HEK293 (cell line): ENCODE measurements around the gene APOBEC2.
A peak's percentile ranks its signal among the peaks of the same experiment; 100 is the strongest.

ENCODE experiments used
- CTCF ChIA-PET: fragments of 350-600 bp; formaldehyde crosslinking; extraction: SDS; loops from one replicate; lab custom pipeline; 2021; ENCODE audit warnings: antibody characterized with exemption; lab: Yijun Ruan, JAX
- POLR2A ChIA-PET: fragments of 300-600 bp; formaldehyde crosslinking; extraction: SDS; loops from one replicate; lab custom pipeline; 2020; ENCODE audit warnings: antibody characterized with exemption, inconsistent platforms; lab: Yijun Ruan, JAX
- H3K27ac ChIP-seq: fragments of 200-500 bp; sonication (Bioruptor generic); 2 replicates; pipeline ENCODE4 v1.5.1; 2014; ENCODE audit warnings: low read depth, low read length, control low read depth, inconsistent platforms; ENCODE audit errors: extremely low read depth
- H3K36me3 ChIP-seq, 2 experiments: fragments of 200-500 bp in 1 of 2; sonication (Bioruptor generic) in 1 of 2; 1 replicate in 1 of 2; 2 replicates in 1 of 2; pipeline ENCODE4 v1.5.1; 2014 to 2017; ENCODE audit warnings: inconsistent platforms in 2 of 2, low read length in 2 of 2; ENCODE audit not compliant: control insufficient read depth in 2 of 2, insufficient read depth in 1 of 2
- H3K4me1 ChIP-seq: fragments of 200-500 bp; sonication (Bioruptor generic); 2 replicates; pipeline ENCODE4 v1.5.1; 2014; ENCODE audit warnings: mild to moderate bottlenecking, low read length, inconsistent platforms; ENCODE audit not compliant: control insufficient read depth, insufficient read depth
- H3K4me3 ChIP-seq: 2 replicates; pipeline ENCODE4 v1.5.1; 2011; ENCODE audit warnings: low read depth, mild to moderate bottlenecking, control low read depth, low read length, moderate library complexity
- H3K9me3 ChIP-seq: fragments of 200-500 bp; sonication (Bioruptor generic); 2 replicates; pipeline ENCODE4 v1.5.1; 2014; ENCODE audit warnings: low read depth, low read length, inconsistent platforms; ENCODE audit not compliant: control insufficient read depth, insufficient read depth
- ATF2 ChIP-seq: fragments of 450-650 bp; formaldehyde crosslinking; IDR thresholded peaks from 2 replicates; pipeline ENCODE4 v1.5.1; 2016; ENCODE audit warnings: missing biosample characterization, missing genetic modification characterization, low read depth
- GLIS2 ChIP-seq: fragments of 450-650 bp; formaldehyde crosslinking; IDR thresholded peaks from 2 replicates; pipeline ENCODE4 v1.5.1; 2016; ENCODE audit warnings: missing biosample characterization, missing genetic modification characterization
- KLF9 ChIP-seq: fragments of 450-650 bp; formaldehyde crosslinking; IDR thresholded peaks from 2 replicates; pipeline ENCODE4 v1.5.1; 2016; ENCODE audit warnings: missing biosample characterization, missing genetic modification characterization, low read depth
- SALL2 ChIP-seq: fragments of 450-650 bp; formaldehyde crosslinking; IDR thresholded peaks from 2 replicates; pipeline ENCODE4 v1.5.0; 2017; ENCODE audit warnings: missing biosample characterization, mild to moderate bottlenecking, missing genetic modification characterization, borderline replicate concordance
- YY2 ChIP-seq: fragments of 450-650 bp; formaldehyde crosslinking; IDR thresholded peaks from 2 replicates; pipeline ENCODE4 v1.5.1; 2016; ENCODE audit warnings: missing biosample characterization, missing genetic modification characterization
- ZBTB11 ChIP-seq: fragments of 450-650 bp; formaldehyde crosslinking; conservative IDR thresholded peaks from 2 replicates; pipeline ENCODE4 v1.5.1; 2016; ENCODE audit warnings: low read depth, missing biosample characterization, missing genetic modification characterization
- ZBTB49 ChIP-seq: fragments of 450-650 bp; formaldehyde crosslinking; IDR thresholded peaks from 2 replicates; pipeline ENCODE4 v1.5.1; 2016; ENCODE audit warnings: missing biosample characterization, missing genetic modification characterization, low read depth
- ZNF114 ChIP-seq: fragments of 450-650 bp; formaldehyde crosslinking; IDR thresholded peaks from 2 replicates; pipeline ENCODE4 v1.5.0; 2017; ENCODE audit warnings: missing biosample characterization, missing genetic modification characterization
- ZNF175 ChIP-seq: fragments of 450-650 bp; formaldehyde crosslinking; IDR thresholded peaks from 2 replicates; pipeline ENCODE4 v1.5.1; 2016; ENCODE audit warnings: missing biosample characterization, missing genetic modification characterization
- ZNF366 ChIP-seq: fragments of 450-650 bp; formaldehyde crosslinking; conservative IDR thresholded peaks from 2 replicates; pipeline ENCODE4 v1.5.1; 2016; ENCODE audit warnings: missing biosample characterization, missing genetic modification characterization
- ZNF37A ChIP-seq: fragments of 450-650 bp; IDR thresholded peaks from 2 replicates; pipeline ENCODE4 v1.5.1; 2018; ENCODE audit warnings: missing biosample characterization, missing genetic modification characterization
- ZNF398 ChIP-seq: fragments of 450-650 bp; formaldehyde crosslinking; IDR thresholded peaks from 2 replicates; pipeline ENCODE4 v1.5.1; 2017; ENCODE audit warnings: missing biosample characterization, missing genetic modification characterization
- ZNF549 ChIP-seq: fragments of 450-650 bp; IDR thresholded peaks from 2 replicates; pipeline ENCODE4 v1.5.1; 2018; ENCODE audit warnings: missing biosample characterization, missing genetic modification characterization, mild to moderate bottlenecking, inconsistent platforms, moderate library complexity
- ZNF621 ChIP-seq: fragments of 450-650 bp; formaldehyde crosslinking; IDR thresholded peaks from 2 replicates; pipeline ENCODE4 v1.5.1; 2017; ENCODE audit warnings: missing biosample characterization, missing genetic modification characterization
- ZNF623 ChIP-seq: fragments of 450-650 bp; formaldehyde crosslinking; IDR thresholded peaks from 2 replicates; pipeline ENCODE4 v1.5.1; 2016; ENCODE audit warnings: missing biosample characterization, missing genetic modification characterization
- ZNF626 ChIP-seq: fragments of 450-650 bp; sonication (Bioruptor Pico); formaldehyde crosslinking; IDR thresholded peaks from 2 replicates; pipeline ENCODE4 v1.5.1; 2018; ENCODE audit warnings: missing biosample characterization, missing genetic modification characterization, inconsistent platforms
- ZNF692 ChIP-seq: fragments of 450-650 bp; formaldehyde crosslinking; IDR thresholded peaks from 2 replicates; pipeline ENCODE4 v1.5.1; 2016; ENCODE audit warnings: missing biosample characterization, missing genetic modification characterization
- ZNF785 ChIP-seq: fragments of 450-650 bp; formaldehyde crosslinking; IDR thresholded peaks from 2 replicates; pipeline ENCODE4 v1.5.1; 2016; ENCODE audit warnings: missing biosample characterization, missing genetic modification characterization
- ZSCAN4 ChIP-seq: fragments of 450-650 bp; formaldehyde crosslinking; IDR thresholded peaks from 2 replicates; pipeline ENCODE4 v1.5.1; 2017; ENCODE audit warnings: missing biosample characterization, missing genetic modification characterization
- ZXDB ChIP-seq: fragments of 450-650 bp; formaldehyde crosslinking; IDR thresholded peaks from 2 replicates; pipeline ENCODE4 v1.5.1; 2016; ENCODE audit warnings: missing biosample characterization, missing genetic modification characterization

The APOBEC2 gene

GRCh38 chr6:41027799-41028560 is 25.0 kb upstream of the APOBEC2 start (continued):
- TF ChIP-seq ATF2 (tag by site-specific recombination) (no peak), ZNF785 (tag by site-specific recombination) (no peak), ZNF37A (tag by site-specific recombination) (no peak), KLF9 (peak; percentile 91), ZXDB (tag by site-specific recombination) (0 out of 2 replicates have a peak, but pooled peaks have one; percentile 34), ZNF626 (no peak), ZNF692 (tag by site-specific recombination) (peak; percentile 72; the same call in 1 of the 2 replicates), ZNF549 (tag by site-specific recombination) (no peak), ZNF623 (no peak), GLIS2 (tag by site-specific recombination) (peak; percentile 36; the same call in 1 of the 2 replicates), ZSCAN4 (tag by site-specific recombination) (no peak), SALL2 (tag by site-specific recombination) (no peak), ZNF621 (no peak), ZBTB49 (tag by site-specific recombination) (no peak)

- Histone ChIP-seq H3K4me1 (no peaks in the 10 kb centered on the region), H3K9me3 (no peaks in the 10 kb centered on the region), H3K4me3 (no peak overlapping the region), H3K36me3 (no peaks in the 10 kb centered on the region)
- TF ChIP-seq ZNF398 (tag by site-specific recombination) (peak; percentile 66), ZBTB11 (tag by site-specific recombination) (no peak), ZNF366 (tag by site-specific recombination) (0 out of 2 replicates have a peak, but pooled peaks have one; percentile 32), YY2 (peak; percentile 12; the same call in 1 of the 2 replicates), ZNF626 (no peak), ZNF175 (tag by site-specific recombination) (no peak), ZNF114 (tag by site-specific recombination) (no peak)
- TF ChIP-seq, all 188 proteins: peak for 3
- no peak overlapping the region for H3K27ac ChIP-seq
- ChIA-PET CTCF (interaction anchor here (0.5 to 11.0 kb wide), 49 partner anchors 9 to 1658 kb away, joined by 3 to 146 read pairs (median 5); partner anchors contain the start of genes TSPO2 and UNC5CL), POLR2A (interaction anchor here (0.9 to 1.3 kb wide), 2 partner anchors 44 to 183 kb away, joined by 3 read pairs; partner anchors contain the start of genes NFYA and OARD1)
Observed at GRCh38 chr6:41028561-41029412, 24.2 kb upstream of the APOBEC2 start.
